SK-N-SH (cell line): Measurements from ENCODE around the gene CTBP1. TPM values are rescaled to one million over a fixed set of nuclear protein-coding genes. Genes with fewer than 3 reads are reported as not detected.

Experiments used
- CTCF ChIA-PET: fragments of 300-600, 350-600 bp; formaldehyde crosslinking; extraction: SDS; loops from one replicate; lab custom pipeline; 2021; lab: Yijun Ruan, JAX
- POLR2A ChIA-PET: fragments of 350-600 bp; sonication (Branson Sonifier 250); formaldehyde crosslinking; extraction: SDS; loops from one replicate; lab custom pipeline; 2020; ENCODE audit warnings: antibody characterized with exemption, inconsistent platforms; lab: Yijun Ruan, JAX
- DNase-seq: peaks from one replicate; pipeline ENCODE4 v3.0.0; 2012
- H2AFZ ChIP-seq: fragments of 200-600 bp; sonication (generic); 2 replicates; pipeline ENCODE4 v1.8.1; 2016; ENCODE audit warnings: antibody characterized with exemption, mild to moderate bottlenecking, low read depth
- H3F3A ChIP-seq: fragments of 200-600 bp; sonication (generic); replicated peaks from 2 replicates; pipeline ENCODE3; 2016; ENCODE audit warnings: antibody characterized with exemption, mild to moderate bottlenecking; ENCODE audit not compliant: insufficient read depth
- H3K27ac ChIP-seq, 2 experiments: fragments of 200-500 bp in 1 of 2; fragments of 200-600 bp in 1 of 2; sonication (Bioruptor generic) in 1 of 2; sonication (generic), shearing (Covaris generic) in 1 of 2; 2 replicates each; pipeline versions ENCODE4 v1.5.1 to v1.6.1; 2014 to 2016; ENCODE audit warnings: low read depth in 2 of 2, inconsistent platforms in 1 of 2, low read length in 1 of 2, mild to moderate bottlenecking in 1 of 2, mixed read lengths in 1 of 2
- H3K27me3 ChIP-seq: fragments of 200-600 bp; sonication (generic), shearing (Covaris generic); 2 replicates; pipeline ENCODE4 v1.6.1; 2016; ENCODE audit warnings: mixed run types; ENCODE audit not compliant: insufficient read depth
- H3K36me3 ChIP-seq, 2 experiments: fragments of 200-500 bp in 1 of 2; fragments of 200-600 bp in 1 of 2; sonication (Bioruptor generic) in 1 of 2; sonication (generic) in 1 of 2; replicated peaks in 1 of 2; 2 replicates each; pipeline versions ENCODE3 to v1.5.1; 2014 to 2016; ENCODE audit warnings: low read length in 1 of 2, mild to moderate bottlenecking in 1 of 2; ENCODE audit not compliant: insufficient read depth in 2 of 2, control insufficient read depth in 1 of 2
- H3K4me1 ChIP-seq, 2 experiments: fragments of 200-500 bp in 1 of 2; fragments of 200-600 bp in 1 of 2; sonication (Bioruptor generic) in 1 of 2; sonication (generic), shearing (Covaris generic) in 1 of 2; 2 replicates each; pipeline versions ENCODE4 v1.5.1 to v1.6.1; 2014 to 2016; ENCODE audit warnings: low read depth in 1 of 2, low read length in 1 of 2, mixed run types in 1 of 2; ENCODE audit not compliant: insufficient read depth in 2 of 2, control insufficient read depth in 1 of 2
- H3K4me2 ChIP-seq: fragments of 200-600 bp; sonication (generic), shearing (Covaris generic); 2 replicates; pipeline ENCODE4 v1.6.1; 2017; ENCODE audit warnings: mixed run types
- H3K4me3 ChIP-seq, 2 experiments: fragments of 200-500 bp in 1 of 2; fragments of 200-600 bp in 1 of 2; sonication (Bioruptor generic) in 1 of 2; sonication (generic), shearing (Covaris generic) in 1 of 2; 2 replicates each; pipeline versions ENCODE4 v1.5.1 to v1.8.1; 2014 to 2016; ENCODE audit warnings: low read depth in 2 of 2, inconsistent platforms in 1 of 2, low read length in 1 of 2, mild to moderate bottlenecking in 1 of 2, mixed read lengths in 1 of 2, moderate library complexity in 1 of 2
- H3K79me2 ChIP-seq: fragments of 200-600 bp; sonication (generic); 2 replicates; pipeline ENCODE4 v1.8.1; 2017; ENCODE audit warnings: mild to moderate bottlenecking; ENCODE audit not compliant: insufficient read depth
- H3K9ac ChIP-seq: fragments of 200-600 bp; sonication (generic); 2 replicates; pipeline ENCODE4 v1.6.1; 2017; ENCODE audit warnings: mixed run types
- H3K9me2 ChIP-seq: fragments of 200-600 bp; sonication (generic); 2 replicates; pipeline ENCODE4 v1.6.1; 2017; ENCODE audit warnings: mixed run types
- H3K9me3 ChIP-seq: fragments of 200-600 bp; sonication (generic); 2 replicates; pipeline ENCODE4 v1.6.1; 2017; ENCODE audit warnings: mixed run types, mild to moderate bottlenecking, moderate library complexity
- H4K20me1 ChIP-seq: fragments of 200-600 bp; sonication (generic); 2 replicates; pipeline ENCODE4 v1.6.1; 2017; ENCODE audit warnings: mild to moderate bottlenecking, mixed run types; ENCODE audit not compliant: insufficient read depth
- ELF1 ChIP-seq: IDR thresholded peaks from 2 replicates; pipeline ENCODE4 v1.4.0; 2012
- EP300 ChIP-seq, 2 experiments: IDR thresholded peaks; 2 replicates each; pipeline versions ENCODE4 v1.4.0 to v1.6.1; 2012; ENCODE audit warnings: borderline replicate concordance in 1 of 2, low read depth in 1 of 2, low read length in 1 of 2
- EZH2phosphoT487 ChIP-seq: fragments of 200-600 bp; sonication (generic); IDR thresholded peaks from 2 replicates; pipeline ENCODE4 v1.6.1; 2017; ENCODE audit warnings: low read depth, mixed run types, mild to moderate bottlenecking, antibody characterized with exemption, moderate library complexity, borderline replicate concordance
- FOSL2 ChIP-seq: IDR thresholded peaks from 2 replicates; pipeline ENCODE4 v1.4.0; 2012; ENCODE audit warnings: low read depth, mild to moderate bottlenecking, moderate library complexity, borderline replicate concordance
- GABPA ChIP-seq: IDR thresholded peaks from 2 replicates; pipeline ENCODE4 v1.4.0; 2012; ENCODE audit warnings: low read depth, mild to moderate bottlenecking
- GATA2 ChIP-seq: sonication (generic); formaldehyde crosslinking; IDR thresholded peaks from 2 replicates; pipeline ENCODE4 v1.5.0; 2020; ENCODE audit warnings: mild to moderate bottlenecking, missing genetic modification reagents
- NRF1 ChIP-seq: IDR thresholded peaks from 2 replicates; pipeline ENCODE4 v1.6.1; 2012; ENCODE audit warnings: low read depth, mild to moderate bottlenecking, low read length
- REST ChIP-seq: IDR thresholded peaks from 2 replicates; pipeline ENCODE4 v1.6.1; 2012; ENCODE audit warnings: mild to moderate bottlenecking, low read depth, low read length, moderate library complexity
- SIN3A ChIP-seq: IDR thresholded peaks from 2 replicates; pipeline ENCODE4 v1.6.1; 2012; ENCODE audit warnings: low read depth, mild to moderate bottlenecking, low read length, moderate library complexity, borderline replicate concordance
- USF1 ChIP-seq: IDR thresholded peaks from 2 replicates; pipeline ENCODE4 v1.4.0; 2012; ENCODE audit warnings: low read depth, borderline replicate concordance
- YY1 ChIP-seq: IDR thresholded peaks from 2 replicates; pipeline ENCODE4 v1.4.0; 2012; ENCODE audit warnings: low read depth, mild to moderate bottlenecking
- WGBS: methylation state at CpG from one replicate; pipeline ENCODE4 v1.1.6; 2017; ENCODE audit warnings: low lambda C conversion rate; 5-methylcytosine and 5-hydroxymethylcytosine counted together
- polyA plus RNA-seq, 3 experiments: library from polyadenylated mRNA; depleted of rRNA; stranded (reverse); fragments of >200 nt; gene quantifications; 2 replicates each; pipeline ENCODE4 v1.2.3, GENCODE V29; 2012
- TF ChIP-seq, protein P1 (sequence below): fragments of 200-600 bp; sonication (generic); IDR thresholded peaks from 2 replicates; pipeline ENCODE4 v1.6.1; 2017; ENCODE audit warnings: antibody characterized with exemption, mild to moderate bottlenecking, moderate library complexity

CTBP1 gene
- polyA plus RNA-seq, 1 of the 3 experiments (the other 2 are of a cell fraction), result 183 TPM

- no peak overlapping the region for H3K27ac ChIP-seq
- TF ChIP-seq NRF1, result no peak
- TF ChIP-seq SIN3A, result no peak
- TF ChIP-seq YY1, result no peak
- TF ChIP-seq FOSL2, result no peak
- no peak for TF ChIP-seq GATA2 (CRISPR knock-in tag)
- TF ChIP-seq EP300 (IDR thresholded peaks at IDR 0.05; ENCODE audit: borderline replicate concordance in 1 of 2, low read depth in 1 of 2, low read length in 1 of 2), result no peak
- TF ChIP-seq GABPA, result no peak
- TF ChIP-seq REST, result no peak
- no peak for TF ChIP-seq EZH2phosphoT487
- no peak for TF ChIP-seq ELF1
- POLR2A ChIA-PET, result no interaction called here
- no peak overlapping the region for H2AFZ ChIP-seq
- H3K9me2 ChIP-seq, result no peaks in the 10 kb centered on the region
- WGBS, result 70% methylated on average over 10 of the region's 10 CpGs
- CTCF ChIA-PET, result no interaction called here
- H3K4me1 ChIP-seq, result no peaks in the 10 kb centered on the region
- H4K20me1 ChIP-seq, result no peaks in the 10 kb centered on the region
- no peak for DNase-seq
- H3K36me3 ChIP-seq, result no peaks in the 10 kb centered on the region
- no peak overlapping the region for H3K9ac ChIP-seq
- H3K27me3 ChIP-seq, result no peaks in the 10 kb centered on the region
- H3F3A ChIP-seq, result no peaks in the 10 kb centered on the region
- H3K9me3 ChIP-seq, result no peaks in the 10 kb centered on the region
- no peak overlapping the region for H3K4me2 ChIP-seq
- no peak overlapping the region for H3K4me3 ChIP-seq
- no peaks in the 10 kb centered on the region for H3K79me2 ChIP-seq
These were observed 30.3 kb upstream of the CTBP1 start for GRCh38 chr4:1279253-1279652.

GRCh38 chr4:1277667-1278665, 29.0 kb upstream of the CTBP1 start:
- POLR2A ChIA-PET, result no interaction called here

More at GRCh38 chr4:1277667-1278665, 29.0 kb upstream of the CTBP1 start:
- Histone ChIP-seq H3K27me3 (no peaks in the 10 kb centered on the region), H3K79me2 (no peaks in the 10 kb centered on the region), H3K9me2 (no peaks in the 10 kb centered on the region), H4K20me1 (no peaks in the 10 kb centered on the region), H2AFZ (no peak overlapping the region), H3K9ac (no peak overlapping the region), H3K27ac (no peak overlapping the region), H3K9me3 (no peaks in the 10 kb centered on the region), H3F3A (no peaks in the 10 kb centered on the region), H3K4me3 (no peak overlapping the region), H3K36me3 (no peaks in the 10 kb centered on the region), H3K4me1 (no peaks in the 10 kb centered on the region), H3K4me2 (no peak overlapping the region)
- peak; percentile 34; the same call in 1 of the 2 replicates for TF ChIP-seq USF1
- no peak for TF ChIP-seq GABPA
- TF ChIP-seq, protein P1, sequence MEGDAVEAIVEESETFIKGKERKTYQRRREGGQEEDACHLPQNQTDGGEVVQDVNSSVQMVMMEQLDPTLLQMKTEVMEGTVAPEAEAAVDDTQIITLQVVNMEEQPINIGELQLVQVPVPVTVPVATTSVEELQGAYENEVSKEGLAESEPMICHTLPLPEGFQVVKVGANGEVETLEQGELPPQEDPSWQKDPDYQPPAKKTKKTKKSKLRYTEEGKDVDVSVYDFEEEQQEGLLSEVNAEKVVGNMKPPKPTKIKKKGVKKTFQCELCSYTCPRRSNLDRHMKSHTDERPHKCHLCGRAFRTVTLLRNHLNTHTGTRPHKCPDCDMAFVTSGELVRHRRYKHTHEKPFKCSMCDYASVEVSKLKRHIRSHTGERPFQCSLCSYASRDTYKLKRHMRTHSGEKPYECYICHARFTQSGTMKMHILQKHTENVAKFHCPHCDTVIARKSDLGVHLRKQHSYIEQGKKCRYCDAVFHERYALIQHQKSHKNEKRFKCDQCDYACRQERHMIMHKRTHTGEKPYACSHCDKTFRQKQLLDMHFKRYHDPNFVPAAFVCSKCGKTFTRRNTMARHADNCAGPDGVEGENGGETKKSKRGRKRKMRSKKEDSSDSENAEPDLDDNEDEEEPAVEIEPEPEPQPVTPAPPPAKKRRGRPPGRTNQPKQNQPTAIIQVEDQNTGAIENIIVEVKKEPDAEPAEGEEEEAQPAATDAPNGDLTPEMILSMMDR, result peak; percentile 30
- no peak for DNase-seq
- CTCF ChIA-PET, result interaction anchor here (0.9 to 1.7 kb wide), 3 partner anchors 9 to 205 kb away, joined by 3 to 5 read pairs (median 4); no protein-coding TSS in a partner anchor
- WGBS, result 51% methylated on average over 15 of the region's 15 CpGs
